IMR-90 (cell line): Measurements from ENCODE around the gene GRIK5.
A peak's percentile ranks its signal among the peaks of the same experiment; 100 is the strongest.

Experiments used
- CTCF ChIP-seq: conservative IDR thresholded peaks from 2 replicates; pipeline ENCODE4 v1.5.1; 2012; ENCODE audit warnings: mild to moderate bottlenecking, low read depth, low read length, improper control_type of control experiment
- MXI1 ChIP-seq: IDR thresholded peaks from 2 replicates; pipeline ENCODE4 v1.6.1; 2012; ENCODE audit warnings: low read depth, mild to moderate bottlenecking, low read length, moderate library complexity, borderline replicate concordance

GRCh38 chr19:42028304-42029216, 41.4 kb downstream of the GRIK5 start:
- TF ChIP-seq CTCF (peak; percentile 34; the same call in 1 of the 2 replicates), MXI1 (no peak)
